T-helper 2 cell (primary cell): ENCODE data around the gene PSMA3.

Source experiments
- DNase-seq, 5 experiments: peaks; one replicate each; pipeline versions ENCODE4 v3.0.0 to v3.0.0-alpha.2; 2012 to 2022

PSMA3 gene

DNA sequence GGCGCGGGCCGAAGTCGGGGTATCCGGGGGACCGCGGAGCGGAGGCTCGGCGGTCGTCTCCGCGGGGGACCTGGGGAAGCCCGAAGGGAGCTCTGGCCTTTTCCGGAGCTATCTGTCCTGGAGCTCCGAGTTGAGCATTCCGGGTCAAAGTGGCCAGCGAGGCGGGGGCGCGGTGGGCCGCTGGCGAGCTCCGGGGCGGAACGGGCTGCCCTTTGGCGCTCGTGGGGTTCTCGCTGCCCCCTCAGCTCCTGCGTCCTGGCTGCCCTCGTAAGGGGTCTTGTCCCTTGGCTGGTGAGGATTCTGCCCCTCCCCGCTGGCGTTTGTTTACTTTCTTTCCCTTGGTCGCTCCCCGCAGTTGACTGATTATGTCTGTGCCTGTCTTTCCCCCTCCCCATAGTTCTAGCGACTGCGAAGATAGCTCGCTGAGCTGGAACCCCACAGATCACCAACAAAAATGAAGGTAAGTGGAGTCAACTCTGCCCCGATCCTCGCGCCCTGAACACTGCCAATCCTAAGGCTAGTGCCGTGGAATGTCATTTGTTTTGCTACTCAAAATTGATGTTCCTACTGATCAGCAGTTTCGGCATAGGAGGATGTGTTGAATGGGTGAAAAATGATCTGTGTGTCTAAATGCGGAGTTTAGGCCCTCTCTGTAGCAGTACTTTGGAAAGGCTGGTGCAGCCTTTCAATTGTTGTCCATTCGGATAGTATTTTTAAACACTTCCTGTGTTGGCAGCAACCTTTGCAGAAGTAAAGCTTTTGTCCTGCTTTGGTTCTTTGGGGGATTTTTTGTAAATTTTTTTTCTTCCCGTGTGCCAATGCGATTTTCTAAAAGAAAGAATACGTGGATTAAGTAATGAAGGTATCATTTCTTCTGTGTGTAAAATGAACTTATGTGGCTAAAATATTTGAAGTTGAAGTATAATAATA, 55.0 kb downstream of the PSMA3 start:
- DNase-seq, result peak in 1 of 5 experiments; percentile 22

- DNase-seq, result no peak
These were observed 56.8 kb downstream of the PSMA3 start for GRCh38 chr14:58301416-58301815.

GRCh38 chr14:58305730-58306129, 61.1 kb downstream of the PSMA3 start:
- DNase-seq, result no peak

- no peak for DNase-seq
These were observed 63.1 kb downstream of the PSMA3 start for GRCh38 chr14:58307597-58308316.

GRCh38 chr14:58309086-58309485, 64.4 kb downstream of the PSMA3 start:
- DNase-seq, result no peak

- DNase-seq, result no peak
These were observed 69.1 kb downstream of the PSMA3 start for GRCh38 chr14:58313699-58314098.

DNA sequence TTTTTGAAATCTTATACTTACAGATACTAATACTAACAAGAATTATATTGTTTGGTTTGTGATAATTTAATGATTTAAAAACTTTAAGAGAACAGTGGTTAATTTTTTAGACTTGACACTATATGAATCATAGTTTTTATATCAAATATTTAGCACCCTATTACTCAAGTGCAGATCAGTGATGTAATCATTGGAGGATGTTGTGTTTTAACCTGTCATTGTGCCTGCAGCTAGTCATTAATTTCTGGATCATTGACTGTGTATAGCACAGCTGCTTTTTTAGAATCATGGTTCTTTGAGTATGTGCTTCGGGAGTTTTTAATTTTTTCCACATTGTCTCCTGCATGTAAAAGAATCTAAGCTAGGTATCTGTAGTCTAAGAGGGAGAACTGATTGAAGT, 71.0 kb downstream of the PSMA3 start:
- no peak for DNase-seq
